Neutrophil (primary cell): Measurements from ENCODE around the gene DIP2C.
"Not testable (repeated sequence)": the region's sequence is repeated elsewhere in the genome, so short reads cannot be mapped to it uniquely, and the experiment has no call there.

Experiments used
- H3K27ac ChIP-seq: fragments of 200-600 bp; sonication (generic); 2 replicates; pipeline ENCODE4 v1.5.1; 2016; ENCODE audit warnings: mild to moderate bottlenecking, moderate library complexity
- H3K27me3 ChIP-seq: fragments of 200-600 bp; sonication (generic); 2 replicates; pipeline ENCODE4 v1.6.0; 2016; ENCODE audit warnings: mild to moderate bottlenecking
- H3K36me3 ChIP-seq: fragments of 200-600 bp; sonication (generic); 2 replicates; pipeline ENCODE4 v1.5.1; 2017
- H3K4me1 ChIP-seq, 2 experiments: fragments of 200-600 bp in 1 of 2; sonication (generic) in 1 of 2; 1 replicate in 1 of 2; 2 replicates in 1 of 2; pipeline versions ENCODE4 v1.5.1 to v1.6.1; 2013 to 2016; ENCODE audit warnings: low read depth in 1 of 2, low read length in 1 of 2, mild to moderate bottlenecking in 1 of 2, moderate library complexity in 1 of 2; ENCODE audit not compliant: control insufficient read depth in 1 of 2, insufficient read depth in 1 of 2
- H3K4me3 ChIP-seq, 2 experiments: fragments of 200-600 bp in 1 of 2; sonication (generic) in 1 of 2; 1 replicate in 1 of 2; 2 replicates in 1 of 2; pipeline ENCODE4 v1.5.1; 2013 to 2016; ENCODE audit warnings: low read depth in 1 of 2, low read length in 1 of 2, mild to moderate bottlenecking in 1 of 2, moderate library complexity in 1 of 2
- H3K9me3 ChIP-seq: fragments of 200-600 bp; sonication (generic); 2 replicates; pipeline ENCODE4 v1.5.1; 2016
- CTCF ChIP-seq: fragments of 200-600 bp; sonication (generic); IDR thresholded peaks from 2 replicates; pipeline ENCODE4 v1.5.1; 2016; ENCODE audit warnings: antibody characterized with exemption

Gene DIP2C

GRCh38 chr10:656883-657282 is 32.6 kb downstream of the DIP2C start:
- Histone ChIP-seq H3K27ac (no peak overlapping the region), H3K4me1 (no peaks in the 10 kb centered on the region)

GRCh38 chr10:655184-655583 is 34.3 kb downstream of the DIP2C start:
- Histone ChIP-seq H3K27me3 (peaks cover 20% of the 10 kb centered on the region), H3K4me1 (no peaks in the 10 kb centered on the region), H3K4me3 (no peak overlapping the region), H3K36me3 (no peaks in the 10 kb centered on the region), H3K9me3 (no peaks in the 10 kb centered on the region), H3K27ac (no peak overlapping the region)
- TF ChIP-seq CTCF: no peak

More at GRCh38 chr10:656883-657282, 32.6 kb downstream of the DIP2C start:
- no peaks in the 10 kb centered on the region for H3K36me3 ChIP-seq
- no peak for TF ChIP-seq CTCF
- no peak overlapping the region for H3K4me3 ChIP-seq
- H3K27me3 ChIP-seq: peaks cover 22% of the 10 kb centered on the region
- H3K9me3 ChIP-seq: no peaks in the 10 kb centered on the region

GRCh38 chr10:654647-654996 is 34.8 kb downstream of the DIP2C start:
- peaks cover 14% of the 10 kb centered on the region for H3K27me3 ChIP-seq
- no peak overlapping the region for H3K27ac ChIP-seq
- H3K9me3 ChIP-seq: no peaks in the 10 kb centered on the region
- H3K36me3 ChIP-seq: no peaks in the 10 kb centered on the region
- no peak overlapping the region for H3K4me3 ChIP-seq
- H3K4me1 ChIP-seq: no peaks in the 10 kb centered on the region
- no peak for TF ChIP-seq CTCF

GRCh38 chr10:653991-654646 is 35.3 kb downstream of the DIP2C start:
- Histone ChIP-seq H3K4me3 (no peak overlapping the region), H3K4me1 (no peaks in the 10 kb centered on the region), H3K36me3 (no peaks in the 10 kb centered on the region), H3K27ac (no peak overlapping the region), H3K9me3 (no peaks in the 10 kb centered on the region), H3K27me3 (peaks cover 9% of the 10 kb centered on the region)
- TF ChIP-seq CTCF: no peak

GRCh38 chr10:652832-653459 is 36.5 kb downstream of the DIP2C start:
- H3K36me3 ChIP-seq, H3K27me3 ChIP-seq, H3K4me1 ChIP-seq, H3K9me3 ChIP-seq, H3K4me3 ChIP-seq, H3K27ac ChIP-seq: not testable (repeated sequence)

- H3K27me3 ChIP-seq: peaks cover 8% of the 10 kb centered on the region
- H3K4me1 ChIP-seq: no peaks in the 10 kb centered on the region
- H3K9me3 ChIP-seq: no peaks in the 10 kb centered on the region
- H3K27ac ChIP-seq: no peak overlapping the region
- TF ChIP-seq CTCF: no peak
- no peaks in the 10 kb centered on the region for H3K36me3 ChIP-seq
- H3K4me3 ChIP-seq: no peak overlapping the region
Measured at GRCh38 chr10:652233-652632, 37.2 kb downstream of the DIP2C start.
